Embryonic facial prominence (tissue), 1 donor: ENCODE data around the gene ZNF385B.
"Not testable (repeated sequence)": the region's sequence is repeated elsewhere in the genome, so short reads cannot be mapped to it uniquely, and the experiment has no call there.

ENCODE experiments used
- DNase-seq: peaks from one replicate; pipeline ENCODE4 v3.0.0-alpha.2; 2016; ENCODE audit errors: extremely low spot score

The ZNF385B gene

GRCh38 chr2:179512281-179513035, 349.0 kb downstream of the ZNF385B start:
- no peak for DNase-seq

GRCh38 chr2:179511105-179511789, 350.2 kb downstream of the ZNF385B start:
- no peak for DNase-seq

- no peak for DNase-seq
These were observed 366.1 kb downstream of the ZNF385B start for GRCh38 chr2:179495315-179495714.

- no peak for DNase-seq
These were observed 372.8 kb downstream of the ZNF385B start for GRCh38 chr2:179488563-179488962.

- DNase-seq, result no peak
These were observed 374.2 kb downstream of the ZNF385B start for GRCh38 chr2:179487010-179487731.

DNA sequence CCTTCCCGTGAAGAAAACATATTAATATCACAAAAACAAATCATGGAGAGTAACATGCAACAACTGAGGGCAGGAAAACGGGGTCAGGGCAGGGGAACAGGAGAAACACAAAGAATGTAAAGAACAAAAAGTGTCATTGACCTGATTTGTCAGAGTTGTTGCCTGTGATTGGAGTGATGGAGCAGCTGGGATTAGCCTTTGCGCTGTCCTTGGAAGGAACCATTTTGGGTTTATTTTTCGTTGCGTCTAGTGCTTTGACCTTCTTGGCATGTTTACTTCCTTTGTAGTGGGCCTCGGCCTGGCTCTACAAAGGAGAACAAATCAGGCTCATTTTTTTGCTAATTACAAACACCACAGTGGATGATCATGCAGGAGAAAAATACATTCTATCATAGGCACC, 378.3 kb downstream of the ZNF385B start:
- no peak for DNase-seq

DNA sequence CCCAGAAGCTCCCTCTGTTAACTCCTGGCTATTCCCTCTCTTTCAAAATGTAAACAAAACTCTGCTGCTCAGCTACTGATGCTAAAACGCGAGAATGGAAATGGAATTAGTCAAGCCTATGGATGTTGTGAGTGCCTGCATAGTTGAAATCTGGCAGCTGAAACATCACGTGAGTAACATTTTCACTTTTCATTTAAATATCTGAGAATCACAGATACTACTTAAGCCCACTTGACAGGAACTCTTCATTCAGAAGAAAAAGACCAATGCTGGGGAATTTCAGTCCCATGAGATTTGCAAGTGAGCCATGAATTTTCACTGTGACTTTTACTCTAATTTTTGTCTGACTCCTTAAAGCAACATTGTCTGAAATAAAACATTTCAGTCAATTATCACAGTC, 381.5 kb downstream of the ZNF385B start:
- no peak for DNase-seq

DNA sequence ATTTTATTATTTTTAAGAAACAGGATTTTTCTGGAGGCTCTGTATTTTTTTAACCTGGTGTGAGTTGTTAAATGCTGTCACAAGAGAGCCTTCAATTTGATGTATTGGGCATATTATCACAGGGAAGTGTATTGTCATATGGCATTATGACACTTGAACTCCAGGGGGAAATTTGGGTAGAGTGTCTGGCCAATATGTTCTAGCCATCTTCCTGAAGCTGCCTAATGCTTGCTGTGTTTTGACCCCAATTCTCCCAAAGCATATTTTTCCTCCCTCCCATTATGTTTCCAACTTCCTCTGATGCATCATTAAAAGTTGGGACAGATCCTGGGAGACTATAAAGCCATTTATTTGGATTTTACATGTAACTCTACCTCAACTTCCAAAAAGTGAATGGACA, 382.6 kb downstream of the ZNF385B start:
- DNase-seq, result no peak

GRCh38 chr2:179470992-179471391, 390.4 kb downstream of the ZNF385B start:
- DNase-seq, result no peak

GRCh38 chr2:179470089-179470488, 391.3 kb downstream of the ZNF385B start:
- no peak for DNase-seq

- DNase-seq, result no peak
These were observed 393.5 kb downstream of the ZNF385B start for GRCh38 chr2:179467960-179468359.

- DNase-seq, result no peak
These were observed 394.3 kb downstream of the ZNF385B start for GRCh38 chr2:179467111-179467510.

DNA sequence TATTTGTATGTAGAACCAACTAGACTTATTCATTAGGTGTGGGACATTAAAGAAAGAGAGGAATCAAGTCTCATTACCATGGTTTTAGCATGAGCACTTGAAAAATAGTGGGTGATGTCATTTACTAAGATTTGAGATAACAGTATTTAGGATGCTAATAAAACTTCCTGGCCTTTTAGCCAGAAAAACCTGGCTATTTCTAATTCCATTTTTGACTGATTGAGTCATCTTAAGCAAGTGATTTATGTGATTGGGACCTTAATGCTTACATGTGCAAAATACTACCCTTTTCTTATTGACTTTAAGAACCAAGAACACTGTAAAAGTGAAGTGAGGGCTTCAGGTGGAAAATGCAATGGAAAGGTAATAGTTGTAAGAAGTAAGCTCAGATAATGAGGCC, 400.0 kb downstream of the ZNF385B start:
- no peak for DNase-seq

GRCh38 chr2:179460181-179460929, 401.1 kb downstream of the ZNF385B start:
- DNase-seq, result no peak

- DNase-seq, result not testable (repeated sequence)
These were observed 403.3 kb downstream of the ZNF385B start for GRCh38 chr2:179458113-179458512.

DNA sequence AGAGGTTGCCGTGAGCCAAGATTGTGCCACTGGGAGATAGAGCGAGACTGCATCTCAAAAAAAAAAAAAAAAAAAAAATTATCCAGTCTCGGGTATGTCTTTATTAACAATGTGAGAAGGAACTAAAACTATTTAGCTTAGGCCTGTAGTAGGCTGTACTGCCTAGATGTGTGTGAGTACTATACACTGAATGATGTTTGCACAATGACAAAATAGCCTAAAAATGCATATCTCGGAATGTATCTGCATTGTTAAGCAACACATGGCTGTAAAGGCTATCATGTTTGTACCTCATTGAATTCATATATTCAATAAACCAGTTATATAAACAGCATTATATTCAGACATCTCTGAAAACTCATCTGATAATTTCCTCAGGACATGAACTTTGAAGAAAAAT, 405.6 kb downstream of the ZNF385B start:
- no peak for DNase-seq

DNA sequence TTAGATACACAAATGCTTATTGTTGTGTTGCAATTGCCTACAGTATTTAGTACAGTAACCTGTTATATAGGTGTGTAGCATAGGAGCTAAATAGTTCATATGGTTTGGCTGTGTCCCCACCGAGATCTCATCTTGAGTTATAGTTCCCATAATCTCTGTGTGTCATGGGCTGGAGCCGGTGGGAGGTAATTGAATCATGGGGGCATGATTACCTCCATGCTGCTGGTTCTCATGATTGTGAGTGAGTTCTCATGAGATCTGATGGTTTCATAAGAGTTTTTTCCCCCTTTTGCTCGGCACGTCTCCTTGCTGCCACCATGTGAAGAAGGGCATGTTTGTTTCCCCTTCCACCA, 406.3 kb downstream of the ZNF385B start:
- DNase-seq, result no peak

- no peak for DNase-seq
These were observed 406.8 kb downstream of the ZNF385B start for GRCh38 chr2:179454443-179455171.

- DNase-seq, result no peak
These were observed 412.4 kb downstream of the ZNF385B start for GRCh38 chr2:179449010-179449409.

- DNase-seq, result no peak
These were observed 413.5 kb downstream of the ZNF385B start for GRCh38 chr2:179447839-179448447.

DNA sequence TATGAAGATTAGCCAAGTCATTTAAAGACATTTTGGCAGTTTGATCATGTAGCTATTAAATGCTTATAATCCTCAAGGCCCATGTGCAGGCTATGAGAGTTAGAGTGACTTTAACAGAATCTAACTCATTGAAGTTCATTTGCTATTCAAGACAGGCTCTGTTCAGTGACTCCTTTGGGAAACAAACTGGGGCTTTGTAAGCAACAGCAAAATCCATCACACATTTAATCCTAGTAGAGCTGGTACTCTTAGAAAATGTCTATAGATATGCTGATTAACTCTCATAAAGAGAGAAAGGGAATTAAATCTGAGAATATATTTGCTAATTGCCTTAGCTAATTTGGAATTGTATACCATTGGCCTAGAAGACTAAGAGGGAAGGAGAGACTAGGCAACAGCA, 414.0 kb downstream of the ZNF385B start:
- no peak for DNase-seq
